Fibroblast of lung (primary cell): ENCODE results near the gene CFAP46. TPM values are rescaled to one million over a fixed set of nuclear protein-coding genes. Genes with fewer than 3 reads are reported as not detected.

Experiments
- DNase-seq, 2 donors: peaks; one replicate each; pipeline versions ENCODE4 v3.0.0 to v3.0.0-alpha.2; 2010; ENCODE audit warnings: low read depth in 2 of 2
- H2AFZ ChIP-seq: 2 replicates; pipeline ENCODE4 v1.5.1; 2012; ENCODE audit warnings: low read length, control low read depth, inconsistent platforms
- H3K27ac ChIP-seq: 2 replicates; pipeline ENCODE4 v1.5.1; 2011; ENCODE audit warnings: low read length, control low read depth; ENCODE audit not compliant: insufficient read depth
- H3K27me3 ChIP-seq: 2 replicates; pipeline ENCODE4 v1.5.1; 2011; ENCODE audit warnings: mild to moderate bottlenecking, low read length; ENCODE audit not compliant: control insufficient read depth, insufficient read depth
- H3K36me3 ChIP-seq: 2 replicates; pipeline ENCODE4 v1.5.1; 2011; ENCODE audit warnings: low read length; ENCODE audit not compliant: control insufficient read depth, insufficient read depth
- H3K4me1 ChIP-seq: 2 replicates; pipeline ENCODE4 v1.5.1; 2011; ENCODE audit warnings: low read length; ENCODE audit not compliant: control insufficient read depth, insufficient read depth; ENCODE audit errors: extremely low read depth
- H3K4me2 ChIP-seq: 2 replicates; pipeline ENCODE4 v1.5.1; 2011; ENCODE audit warnings: low read length, control low read depth; ENCODE audit not compliant: insufficient read depth; ENCODE audit errors: extremely low read depth
- H3K4me3 ChIP-seq, 4 experiments: fragments of 200-600 bp in 1 of 4; sonication (generic) in 1 of 4; replicated peaks in 1 of 4; 2 replicates each; pipeline ENCODE4 v1.5.1; 2011 to 2016; ENCODE audit warnings: low read length in 4 of 4, low read depth in 3 of 4, mild to moderate bottlenecking in 3 of 4, control low read depth in 2 of 4, inconsistent platforms in 1 of 4, mixed read lengths in 1 of 4; ENCODE audit not compliant: insufficient read depth in 1 of 4; ENCODE audit errors: control extremely low read depth in 1 of 4
- H3K79me2 ChIP-seq: 2 replicates; pipeline ENCODE4 v1.5.1; 2012; ENCODE audit warnings: mild to moderate bottlenecking, low read length, inconsistent platforms; ENCODE audit not compliant: control insufficient read depth, insufficient read depth
- H3K9ac ChIP-seq: 2 replicates; pipeline ENCODE4 v1.5.1; 2011; ENCODE audit warnings: mild to moderate bottlenecking, low read length, control low read depth; ENCODE audit not compliant: insufficient read depth
- H3K9me3 ChIP-seq: 2 replicates; pipeline ENCODE4 v1.5.1; 2012; ENCODE audit warnings: low read depth, low read length; ENCODE audit not compliant: control insufficient read depth, insufficient read depth
- H4K20me1 ChIP-seq: 2 replicates; pipeline ENCODE4 v1.5.1; 2011; ENCODE audit warnings: low read length; ENCODE audit not compliant: control insufficient read depth, insufficient read depth; ENCODE audit errors: extremely low read depth
- CTCF ChIP-seq, 2 donors: IDR thresholded peaks in 1 of 2; conservative IDR thresholded peaks in 1 of 2; 1 replicate in 1 of 2; 2 replicates in 1 of 2; pipeline ENCODE4 v1.5.1; 2011 to 2012; ENCODE audit warnings: low read length in 2 of 2, control low read depth in 1 of 2, inconsistent platforms in 1 of 2, low read depth in 1 of 2, mild to moderate bottlenecking in 1 of 2
- EZH2 ChIP-seq: IDR thresholded peaks from 2 replicates; pipeline ENCODE4 v1.5.1; 2012; ENCODE audit warnings: low read length, control low read depth, mild to moderate bottlenecking; ENCODE audit errors: missing control alignments
- polyA plus RNA-seq, 2 donors: library from polyadenylated mRNA; depleted of rRNA in 1 of 2; stranded (reverse) in 1 of 2; unstranded in 1 of 2; fragments of >200 nt; gene quantifications; 2 replicates each; pipeline ENCODE4 v1.2.1, GENCODE V29; 2011 to 2012; ENCODE audit warnings: missing spikeins in 1 of 2
- total RNA-seq: library from RNA; depleted of rRNA; stranded (reverse); fragments of >200 nt; gene quantifications from 2 replicates; pipeline ENCODE4 v1.2.1, GENCODE V29; 2014

Gene CFAP46
- total and polyA plus RNA-seq, 2 donors (not counting 1 experiment from before 2014, with no cell fraction given), result 0.25 to 0.66 TPM

GRCh38 chr10:132862485-132863420 lies 79.6 kb downstream of the CFAP46 start:
- Histone ChIP-seq H3K4me2 (no peak overlapping the region), H4K20me1 (no peaks in the 10 kb centered on the region), H2AFZ (no peak overlapping the region), H3K27me3 (no peaks in the 10 kb centered on the region), H3K36me3 (no peaks in the 10 kb centered on the region), H3K9me3 (no peaks in the 10 kb centered on the region), H3K4me3 (no peak overlapping the region), H3K79me2 (no peaks in the 10 kb centered on the region), H3K9ac (no peak overlapping the region), H3K27ac (no peak overlapping the region), H3K4me1 (no peaks in the 10 kb centered on the region)
- no peak for DNase-seq
- TF ChIP-seq CTCF (conservative IDR thresholded peaks at IDR 0.05 in 1 of 2, IDR thresholded peaks at IDR 0.05 in 1 of 2; ENCODE audit: low read depth in 1 of 2, low read length in 2 of 2) (no peak), EZH2 (no peak)

- Histone ChIP-seq H3K36me3 (no peaks in the 10 kb centered on the region), H3K4me2 (no peak overlapping the region), H3K4me3 (no peak overlapping the region), H3K79me2 (no peaks in the 10 kb centered on the region), H2AFZ (no peak overlapping the region), H3K9ac (no peak overlapping the region), H4K20me1 (no peaks in the 10 kb centered on the region), H3K27me3 (no peaks in the 10 kb centered on the region), H3K9me3 (no peaks in the 10 kb centered on the region), H3K4me1 (no peaks in the 10 kb centered on the region), H3K27ac (no peak overlapping the region)
- no peak for DNase-seq
- no peak for TF ChIP-seq EZH2
- no peak for TF ChIP-seq CTCF (conservative IDR thresholded peaks at IDR 0.05 in 1 of 2, IDR thresholded peaks at IDR 0.05 in 1 of 2; ENCODE audit: low read depth in 1 of 2, low read length in 2 of 2)
Observed at GRCh38 chr10:132861884-132862461, 80.4 kb downstream of the CFAP46 start.

GRCh38 chr10:132861116-132861691 lies 81.2 kb downstream of the CFAP46 start:
- no peak for DNase-seq
- H3K9ac ChIP-seq, result no peak overlapping the region
- no peaks in the 10 kb centered on the region for H3K79me2 ChIP-seq
- H3K36me3 ChIP-seq, result no peaks in the 10 kb centered on the region
- H3K27me3 ChIP-seq, result no peaks in the 10 kb centered on the region
- no peak overlapping the region for H2AFZ ChIP-seq
- no peak overlapping the region for H3K27ac ChIP-seq
- no peaks in the 10 kb centered on the region for H3K9me3 ChIP-seq
- no peak overlapping the region for H3K4me2 ChIP-seq
- no peak overlapping the region for H3K4me3 ChIP-seq
- TF ChIP-seq EZH2 (no peak), CTCF (conservative IDR thresholded peaks at IDR 0.05 in 1 of 2, IDR thresholded peaks at IDR 0.05 in 1 of 2; ENCODE audit: low read depth in 1 of 2, low read length in 2 of 2) (no peak)
- no peaks in the 10 kb centered on the region for H4K20me1 ChIP-seq
- no peaks in the 10 kb centered on the region for H3K4me1 ChIP-seq
